Left ventricle myocardium inferior (tissue), 1 donor: ENCODE data around the gene KRTAP5-7. TPM values are rescaled to one million over a fixed set of nuclear protein-coding genes. Genes with fewer than 3 reads are reported as not detected.

Source experiments
- DNase-seq: peaks from one replicate; pipeline ENCODE4 v3.0.0-alpha.2; 2020
- H3K27ac ChIP-seq: fragments of 200-600 bp; replicated peaks from 2 replicates; pipeline ENCODE4 v1.8.0; 2021
- H3K27me3 ChIP-seq: fragments of 200-600 bp; 2 replicates; pipeline ENCODE4 v1.8.0; 2021; ENCODE audit warnings: low read depth
- H3K36me3 ChIP-seq: fragments of 200-600 bp; 2 replicates; pipeline ENCODE4 v1.8.0; 2021
- H3K4me1 ChIP-seq: fragments of 200-600 bp; 2 replicates; pipeline ENCODE4 v1.8.0; 2021
- H3K4me3 ChIP-seq: fragments of 200-600 bp; 2 replicates; pipeline ENCODE4 v1.8.0; 2021; ENCODE audit warnings: mild to moderate bottlenecking, moderate library complexity
- H3K9me3 ChIP-seq: fragments of 200-600 bp; replicated peaks from 2 replicates; pipeline ENCODE4 v1.8.0; 2021
- intact Hi-C: fragments of 100-400 bp; cut with micrococcal nuclease; formaldehyde crosslinking; loops from one replicate; pipeline ENCODE4 v1.11.0; 2022
- total RNA-seq: library from RNA; stranded (reverse); fragmentation: NEBNext Ultra II Directional; extraction: Animal tissue kit (Norgen Biotek cat#: 25700); gene quantifications from one replicate; pipeline ENCODE4 v1.2.1, GENCODE V29; 2021
- TF ChIP-seq, protein P1 (sequence below): fragments of 200-600 bp; IDR thresholded peaks from 2 replicates; pipeline ENCODE4 v1.8.0; 2021; ENCODE audit warnings: antibody characterized with exemption, mild to moderate bottlenecking, borderline replicate concordance
- donor health status: DM: no; HTN: yes; CAD: no; lungs with severe emphysema.

The KRTAP5-7 gene
- total RNA-seq, 1 donor from 2014 or later, result not detected

- H3K36me3 ChIP-seq, result no peaks in the 10 kb centered on the region
- no peaks in the 10 kb centered on the region for H3K27me3 ChIP-seq
- no peak overlapping the region for H3K27ac ChIP-seq
- H3K9me3 ChIP-seq, result peaks cover 5% of the 10 kb centered on the region
- intact Hi-C loops, result no loop called here
- TF ChIP-seq, protein P1, sequence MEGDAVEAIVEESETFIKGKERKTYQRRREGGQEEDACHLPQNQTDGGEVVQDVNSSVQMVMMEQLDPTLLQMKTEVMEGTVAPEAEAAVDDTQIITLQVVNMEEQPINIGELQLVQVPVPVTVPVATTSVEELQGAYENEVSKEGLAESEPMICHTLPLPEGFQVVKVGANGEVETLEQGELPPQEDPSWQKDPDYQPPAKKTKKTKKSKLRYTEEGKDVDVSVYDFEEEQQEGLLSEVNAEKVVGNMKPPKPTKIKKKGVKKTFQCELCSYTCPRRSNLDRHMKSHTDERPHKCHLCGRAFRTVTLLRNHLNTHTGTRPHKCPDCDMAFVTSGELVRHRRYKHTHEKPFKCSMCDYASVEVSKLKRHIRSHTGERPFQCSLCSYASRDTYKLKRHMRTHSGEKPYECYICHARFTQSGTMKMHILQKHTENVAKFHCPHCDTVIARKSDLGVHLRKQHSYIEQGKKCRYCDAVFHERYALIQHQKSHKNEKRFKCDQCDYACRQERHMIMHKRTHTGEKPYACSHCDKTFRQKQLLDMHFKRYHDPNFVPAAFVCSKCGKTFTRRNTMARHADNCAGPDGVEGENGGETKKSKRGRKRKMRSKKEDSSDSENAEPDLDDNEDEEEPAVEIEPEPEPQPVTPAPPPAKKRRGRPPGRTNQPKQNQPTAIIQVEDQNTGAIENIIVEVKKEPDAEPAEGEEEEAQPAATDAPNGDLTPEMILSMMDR, result no peak
- H3K4me3 ChIP-seq, result no peak overlapping the region
- DNase-seq, result no peak
- H3K4me1 ChIP-seq, result no peaks in the 10 kb centered on the region
Measured at GRCh38 chr11:71518506-71519471, 8.3 kb upstream of the KRTAP5-7 start.

GRCh38 chr11:71519546-71519945 is 7.5 kb upstream of the KRTAP5-7 start:
- intact Hi-C loops, result no loop called here

DNA sequence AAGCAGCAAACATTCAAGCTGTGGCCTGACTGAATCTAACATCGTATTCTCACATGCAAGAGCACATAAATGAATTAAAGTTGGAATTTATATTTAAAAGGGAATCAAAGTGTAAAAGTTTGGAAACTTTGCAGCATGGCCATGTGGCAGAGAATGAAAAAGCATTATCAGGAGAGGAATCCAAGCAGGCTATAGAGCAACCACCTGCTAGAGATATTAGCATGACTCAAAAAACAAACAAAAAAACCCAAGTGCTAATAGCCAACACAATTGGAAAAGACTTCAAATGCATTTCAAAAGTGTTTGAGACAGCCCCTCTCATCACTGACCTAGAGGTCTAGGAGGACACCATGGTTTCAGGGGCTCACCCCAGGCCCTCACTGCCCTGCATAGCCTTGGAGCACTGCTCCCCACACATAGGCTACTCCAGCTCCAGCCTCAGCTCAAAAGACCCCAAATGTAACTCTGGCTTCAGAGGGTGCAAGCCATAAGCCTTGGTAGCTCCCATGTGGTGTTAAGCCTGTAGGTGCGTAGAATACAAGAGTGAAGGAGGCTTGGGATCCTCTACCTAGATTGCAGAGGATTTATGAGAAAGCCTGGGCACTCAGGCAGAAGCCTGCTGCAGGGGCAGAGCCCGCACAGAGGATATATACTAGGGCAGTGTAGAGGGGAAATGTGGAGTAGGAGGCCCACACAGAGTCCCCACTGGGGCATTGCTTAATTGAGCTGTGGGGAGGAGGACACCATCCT is 1.7 kb upstream of the KRTAP5-7 start:
- Histone ChIP-seq H3K27me3 (peaks cover 7% of the 10 kb centered on the region), H3K27ac (no peak overlapping the region), H3K36me3 (no peaks in the 10 kb centered on the region), H3K9me3 (no peaks in the 10 kb centered on the region), H3K4me1 (no peaks in the 10 kb centered on the region), H3K4me3 (no peak overlapping the region)
- TF ChIP-seq, protein P1, result no peak
- intact Hi-C loops, result no loop called here
- no peak for DNase-seq

More at GRCh38 chr11:71519546-71519945, 7.5 kb upstream of the KRTAP5-7 start:
- peaks cover 5% of the 10 kb centered on the region for H3K9me3 ChIP-seq
- H3K27me3 ChIP-seq, result no peaks in the 10 kb centered on the region
- H3K4me3 ChIP-seq, result no peak overlapping the region
- H3K4me1 ChIP-seq, result no peaks in the 10 kb centered on the region
- H3K27ac ChIP-seq, result no peak overlapping the region
- no peak for DNase-seq
- H3K36me3 ChIP-seq, result no peaks in the 10 kb centered on the region
- TF ChIP-seq, protein P1, result no peak

DNA sequence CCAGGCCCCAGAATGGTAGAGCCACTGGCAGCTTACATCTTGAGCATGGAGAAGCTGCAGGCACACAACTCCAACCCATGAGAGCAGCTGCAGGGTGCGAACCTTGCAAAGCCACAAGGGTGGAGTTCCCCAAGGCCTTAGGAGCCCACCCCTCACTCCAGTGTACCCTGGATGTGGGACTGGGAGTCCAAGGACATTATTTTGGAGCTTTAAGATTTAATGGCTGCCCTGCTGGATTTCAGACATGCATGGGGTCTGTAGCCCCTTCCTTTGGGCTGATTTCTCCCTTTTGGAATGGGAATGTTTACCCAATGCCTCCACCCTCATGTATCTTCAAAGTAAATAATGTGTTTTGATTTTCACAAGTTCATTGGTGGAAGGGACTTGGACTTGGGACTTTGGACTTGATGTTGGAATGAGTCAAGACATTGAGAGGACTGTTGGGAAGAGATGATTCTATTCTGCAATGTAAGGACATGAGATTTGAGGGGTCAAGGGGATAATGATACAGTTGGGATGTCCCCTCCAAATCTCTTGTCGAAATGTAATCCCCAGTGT is 1.1 kb upstream of the KRTAP5-7 start:
- H3K4me3 ChIP-seq, result no peak overlapping the region
- no peak overlapping the region for H3K27ac ChIP-seq
- no peaks in the 10 kb centered on the region for H3K9me3 ChIP-seq
- intact Hi-C loops, result no loop called here
- H3K27me3 ChIP-seq, result peaks cover 7% of the 10 kb centered on the region
- H3K36me3 ChIP-seq, result no peaks in the 10 kb centered on the region
- no peaks in the 10 kb centered on the region for H3K4me1 ChIP-seq
- no peak for DNase-seq
- TF ChIP-seq, protein P1, result no peak

DNA sequence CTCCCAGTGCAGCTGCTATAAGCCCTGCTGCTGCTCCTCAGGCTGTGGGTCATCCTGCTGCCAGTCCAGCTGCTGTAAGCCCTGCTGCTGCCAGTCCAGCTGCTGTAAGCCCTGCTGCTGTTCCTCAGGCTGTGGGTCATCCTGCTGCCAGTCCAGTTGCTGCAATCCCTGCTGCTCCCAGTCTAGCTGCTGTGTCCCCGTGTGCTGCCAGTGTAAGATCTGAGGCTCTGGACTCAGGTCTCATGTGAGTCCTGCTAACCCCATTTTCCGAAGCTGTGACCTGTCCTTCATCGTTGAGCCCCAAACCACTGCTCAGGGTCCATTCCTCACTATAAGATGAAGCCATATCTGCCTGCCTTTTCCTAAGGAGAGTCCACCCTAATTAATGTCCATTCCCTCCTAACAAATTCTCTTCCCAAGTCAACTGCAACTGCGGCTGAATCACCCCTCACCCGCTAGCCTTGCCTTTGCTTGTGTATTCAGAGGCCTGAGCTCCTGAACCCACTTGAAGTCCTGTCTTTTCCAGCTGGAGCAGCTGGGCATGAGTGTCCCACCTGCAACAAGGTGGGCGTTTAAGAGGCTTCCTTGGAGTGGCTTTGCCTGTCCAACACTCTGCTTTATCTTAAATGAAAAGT is 626 bp downstream of the KRTAP5-7 start:
- DNase-seq, result no peak
- H3K9me3 ChIP-seq, result no peaks in the 10 kb centered on the region
- intact Hi-C loops, result no loop called here
- H3K27ac ChIP-seq, result no peak overlapping the region
- H3K36me3 ChIP-seq, result no peaks in the 10 kb centered on the region
- TF ChIP-seq, protein P1, result no peak
- H3K27me3 ChIP-seq, result peaks cover 7% of the 10 kb centered on the region
- H3K4me1 ChIP-seq, result no peaks in the 10 kb centered on the region
- no peak overlapping the region for H3K4me3 ChIP-seq
